Femur (tissue), 1 donor: ENCODE measurements around the gene GNG5.
"Not testable (repeated sequence)": the region's sequence is repeated elsewhere in the genome, so short reads cannot be mapped to it uniquely, and the experiment has no call there.

ENCODE experiments used
- DNase-seq: peaks from one replicate; pipeline ENCODE4 v3.0.0-alpha.2; 2017

Gene GNG5

DNA sequence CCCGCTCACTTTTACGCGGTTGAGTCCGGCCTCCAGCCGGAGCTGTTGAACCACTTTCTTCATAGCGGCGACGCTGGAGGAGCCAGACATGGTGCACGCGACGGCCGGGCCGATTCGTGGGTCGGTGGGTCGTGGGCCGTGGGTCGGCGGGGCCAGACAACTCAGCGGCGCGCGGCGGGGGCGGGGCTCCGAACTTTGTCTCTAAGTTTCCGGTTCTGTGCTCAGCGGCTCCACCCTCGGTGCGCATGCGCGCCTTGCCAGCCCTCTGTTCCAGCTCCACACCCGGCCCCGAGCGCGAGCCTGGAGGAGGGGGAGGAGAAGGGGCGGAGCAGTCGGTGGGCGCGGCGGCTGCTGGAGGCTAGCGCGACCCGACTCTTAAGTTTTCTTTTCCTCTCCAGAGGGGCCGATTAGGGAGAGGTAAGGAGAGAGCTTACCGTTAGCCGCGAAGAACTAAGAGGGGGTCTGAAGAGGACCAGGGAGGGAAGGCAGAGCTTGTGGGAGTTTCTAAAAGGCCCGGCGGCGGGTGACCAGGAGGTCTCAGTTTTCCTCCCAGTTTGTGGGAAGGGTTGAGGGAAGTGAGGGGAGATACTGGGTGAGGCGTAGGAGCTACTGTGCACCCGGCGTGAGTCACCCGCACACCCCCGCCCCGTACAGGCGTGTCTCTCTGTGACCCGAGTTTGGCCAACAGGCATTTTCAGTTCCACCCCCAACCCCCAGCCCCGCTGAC, at the start of gene GNG5, which contains the start of gene SPATA1:
TSS of gene GNG5 (minus strand) at position 580 of the 727 bp plus-strand sequence. CDS start at position 90, 490 bp downstream.
TSS of gene SPATA1 (plus strand) at position 385 of the 727 bp plus-strand sequence. CDS start 9,974 bp downstream, outside the sequence.
- DNase-seq = peak; percentile 99

DNA sequence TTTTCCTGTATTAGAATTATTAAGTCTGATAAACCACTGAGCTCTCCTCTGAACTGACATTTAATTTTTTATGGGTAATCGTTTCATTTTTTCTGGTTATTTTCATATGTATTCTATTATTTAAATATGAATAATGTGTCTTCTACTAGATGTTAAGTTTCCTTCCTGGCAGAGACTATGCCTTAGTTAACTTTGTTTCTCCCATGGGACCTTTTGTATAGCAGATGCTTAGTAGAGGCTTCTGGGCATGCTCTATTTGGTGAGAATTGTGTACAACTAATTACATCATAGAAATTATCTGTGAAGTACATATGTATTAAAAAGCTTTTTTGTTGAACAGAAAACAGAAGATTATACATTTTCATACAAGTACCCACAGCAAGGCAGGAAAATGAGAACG, 44.4 kb upstream of the GNG5 start:
- DNase-seq = no peak

- no peak for DNase-seq
Observed at GRCh38 chr1:84541679-84542078, 35.3 kb upstream of the GNG5 start.

DNA sequence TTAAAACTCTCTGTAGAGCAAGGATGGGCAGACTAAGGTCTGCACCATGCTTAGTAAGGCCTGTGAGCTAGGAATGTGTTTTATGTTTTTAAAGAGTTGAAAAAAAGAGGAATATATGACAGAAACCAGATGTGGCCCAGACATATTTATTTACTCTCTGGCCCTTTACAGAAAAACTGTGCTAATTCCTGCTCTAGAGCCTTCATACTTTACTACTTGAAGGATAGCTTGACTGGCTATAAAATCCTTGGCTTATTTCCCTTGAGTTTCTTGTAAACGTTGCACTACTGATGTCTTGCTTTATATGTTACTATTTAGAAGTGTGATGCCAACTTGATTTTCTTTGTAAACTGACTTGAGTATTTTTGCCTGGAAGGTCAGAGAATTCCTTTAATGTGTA, 34.4 kb upstream of the GNG5 start:
- no peak for DNase-seq

DNA sequence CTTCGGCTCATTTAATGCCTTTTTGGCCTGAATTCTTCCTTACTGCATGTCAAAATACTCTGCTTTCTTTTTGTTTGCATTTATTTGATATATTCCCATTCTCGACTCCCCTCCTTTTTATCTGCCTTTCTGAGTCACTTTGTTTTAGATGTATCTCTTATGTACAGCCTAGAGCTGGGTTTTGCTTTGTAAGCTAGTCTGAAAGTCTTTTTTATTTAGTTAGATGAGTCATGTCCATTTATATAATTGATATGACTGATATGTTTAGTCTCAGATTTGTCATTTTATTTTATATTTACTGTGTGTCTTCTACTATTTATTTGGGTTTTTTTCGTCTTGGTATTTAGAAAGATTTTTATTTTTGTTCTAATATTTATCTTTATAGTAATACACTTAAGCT, 33.6 kb upstream of the GNG5 start:
- DNase-seq = no peak

DNA sequence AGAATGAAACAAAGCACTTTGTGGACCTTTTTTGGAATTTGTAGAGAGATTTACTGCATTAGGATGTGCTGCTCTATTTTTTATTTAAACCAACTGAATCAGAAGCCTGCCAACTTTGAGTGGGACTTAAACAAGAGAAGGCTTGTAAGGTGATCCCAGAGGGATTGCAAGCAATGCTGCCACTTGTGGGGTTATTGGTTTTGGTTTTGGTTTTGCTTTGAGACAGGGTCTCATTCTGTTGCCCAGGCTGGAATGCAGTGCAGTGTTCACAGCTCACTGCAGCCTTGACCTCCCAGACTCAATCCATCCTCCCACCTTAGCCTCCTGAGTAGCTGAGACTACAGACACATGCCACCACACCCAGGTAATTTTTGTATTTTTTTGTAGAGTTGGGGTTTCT, 32.2 kb upstream of the GNG5 start:
- DNase-seq = no peak

- no peak for DNase-seq
Observed at GRCh38 chr1:84525779-84526178, 19.4 kb upstream of the GNG5 start.

DNA sequence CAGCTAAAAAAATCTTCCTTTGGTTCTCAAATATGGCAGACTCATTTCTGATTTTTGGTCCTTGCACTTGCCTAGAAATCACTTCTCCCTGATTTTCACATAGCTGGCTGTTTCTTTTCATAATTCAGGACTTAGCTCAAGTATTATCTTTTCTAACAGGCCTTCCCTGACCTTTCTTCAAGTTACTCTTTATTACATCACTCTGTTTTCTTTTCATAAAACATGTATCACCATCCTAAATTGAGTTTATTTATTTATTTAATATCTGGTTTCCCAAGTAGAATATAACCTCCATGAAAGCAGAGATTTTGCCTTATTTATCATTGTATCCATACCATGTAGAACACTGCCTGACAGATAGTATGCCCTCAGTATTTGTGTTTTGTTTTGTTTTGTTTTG, 18.2 kb upstream of the GNG5 start:
- DNase-seq = no peak

- DNase-seq = no peak
Observed at GRCh38 chr1:84510668-84511067, 4.3 kb upstream of the GNG5 start.

DNA sequence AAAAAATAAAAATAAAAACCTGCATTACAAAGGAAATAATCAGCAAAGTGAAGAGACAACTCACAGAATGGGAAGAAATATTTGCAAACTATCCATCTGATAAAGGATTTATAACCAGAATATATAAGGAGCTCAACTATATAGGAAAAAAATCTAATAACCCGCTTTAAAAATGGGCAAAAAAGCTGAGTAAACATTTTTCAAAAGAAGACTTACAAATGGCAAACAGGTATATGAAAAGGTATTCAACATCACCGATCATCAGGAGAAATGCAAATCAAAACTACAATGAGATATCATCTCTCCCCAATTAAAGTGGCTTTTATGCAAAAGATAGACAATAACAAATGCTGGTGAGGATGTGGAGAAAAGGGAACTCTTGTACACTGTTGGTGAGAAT, 3.8 kb upstream of the GNG5 start:
- DNase-seq = no peak

- no peak for DNase-seq
Observed at GRCh38 chr1:84509029-84509428, 2.6 kb upstream of the GNG5 start.

GRCh38 chr1:84508510-84508909, 2.1 kb upstream of the GNG5 start:
- no peak for DNase-seq

DNA sequence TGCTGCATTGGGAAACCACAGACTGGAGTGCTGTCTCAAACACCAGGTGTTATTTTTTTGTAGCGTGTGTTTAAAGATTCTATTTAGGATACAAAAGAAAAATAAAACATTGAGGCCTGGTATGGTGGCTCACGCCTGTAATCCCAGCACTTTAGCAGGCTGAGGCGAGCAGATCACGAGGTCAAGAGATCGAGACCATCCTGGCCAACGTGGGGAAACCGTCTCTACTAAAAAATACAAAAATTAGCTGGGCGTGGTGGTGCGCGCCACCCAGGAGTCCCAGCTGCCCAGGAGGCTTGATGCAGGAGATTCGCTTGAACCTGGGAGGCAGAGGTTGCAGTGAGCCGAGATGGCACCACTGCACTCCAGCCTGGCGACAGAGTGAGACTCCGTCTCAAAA, 1.5 kb upstream of the GNG5 start:
- not testable (repeated sequence) for DNase-seq

DNA sequence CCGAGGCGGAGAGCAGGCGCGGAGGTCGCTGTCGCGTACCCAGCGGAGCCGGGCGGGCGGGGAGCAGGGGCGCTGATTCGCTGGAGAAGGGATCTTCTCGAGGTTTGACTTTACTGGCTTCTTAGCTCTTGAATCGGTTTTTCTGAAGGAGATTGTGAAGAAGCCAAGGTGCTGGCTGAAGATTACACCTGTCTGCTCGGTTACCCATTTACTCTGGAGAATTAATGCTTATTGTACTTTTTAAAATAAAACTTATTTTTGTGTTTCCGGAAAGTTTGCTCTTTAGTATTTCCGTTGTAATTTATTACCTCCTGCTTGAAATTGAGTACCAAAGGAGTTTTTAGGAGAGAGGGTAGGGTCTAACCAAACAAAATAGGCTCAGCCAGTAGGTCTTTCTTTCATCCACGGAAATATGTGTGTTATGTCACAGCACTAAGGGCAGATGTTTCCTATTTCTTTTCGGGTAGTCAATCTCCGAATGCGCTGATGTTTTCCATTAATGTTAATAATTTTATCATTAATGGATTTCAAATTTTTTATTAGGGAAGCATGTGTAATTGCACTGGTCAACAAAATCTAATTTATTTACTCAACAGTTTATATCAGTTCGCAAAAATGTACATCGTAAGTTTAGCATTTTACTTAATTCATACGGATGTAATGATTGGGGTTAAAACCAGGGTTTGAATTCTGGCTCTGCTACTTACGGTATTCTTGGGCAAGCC, 510 bp upstream of the GNG5 start:
- DNase-seq = no peak

GRCh38 chr1:84505493-84506001, 834 bp downstream of the GNG5 start:
- peak; percentile 79 for DNase-seq

DNA sequence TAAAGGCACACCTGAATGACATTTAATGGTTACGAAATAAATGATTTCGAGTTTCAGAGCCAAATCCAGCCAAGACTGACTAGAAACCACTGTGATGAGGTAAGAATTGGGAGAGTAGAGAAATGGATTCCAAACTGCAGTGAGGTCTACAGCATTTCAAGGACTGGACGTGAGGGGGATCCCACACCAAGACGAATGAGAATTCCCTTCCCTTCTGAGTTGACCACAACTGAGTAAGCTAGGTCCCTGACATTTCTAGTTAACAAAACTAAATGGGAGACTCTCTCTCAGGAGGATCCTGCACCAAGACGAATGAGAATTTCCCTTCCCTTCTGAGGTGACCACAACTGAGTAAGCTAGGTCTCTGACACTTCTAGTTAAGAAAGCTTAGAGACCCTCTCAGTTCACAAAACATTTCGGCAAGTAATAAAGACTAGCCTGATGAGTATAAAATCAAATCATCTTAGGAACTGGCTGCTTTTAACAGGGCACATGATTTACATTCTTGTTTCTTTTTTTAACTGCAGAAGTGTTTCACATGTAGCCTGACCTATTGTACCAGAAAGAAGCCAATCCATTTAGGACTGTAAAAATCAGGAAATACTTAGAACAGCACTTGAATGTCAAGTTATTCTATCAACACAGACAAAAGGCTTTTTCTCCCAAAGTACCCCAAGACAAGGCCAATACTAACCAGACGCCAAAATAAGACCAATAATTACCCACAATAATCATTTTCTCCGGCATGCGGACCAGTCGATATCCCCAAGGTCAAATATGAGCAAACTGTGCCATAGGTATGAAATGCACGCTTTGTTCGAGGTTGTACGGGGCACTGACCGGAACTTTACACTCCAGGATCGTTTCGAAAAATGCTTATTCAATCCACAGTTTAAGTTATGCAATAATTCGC, 1.5 kb downstream of the GNG5 start:
- no peak for DNase-seq

DNA sequence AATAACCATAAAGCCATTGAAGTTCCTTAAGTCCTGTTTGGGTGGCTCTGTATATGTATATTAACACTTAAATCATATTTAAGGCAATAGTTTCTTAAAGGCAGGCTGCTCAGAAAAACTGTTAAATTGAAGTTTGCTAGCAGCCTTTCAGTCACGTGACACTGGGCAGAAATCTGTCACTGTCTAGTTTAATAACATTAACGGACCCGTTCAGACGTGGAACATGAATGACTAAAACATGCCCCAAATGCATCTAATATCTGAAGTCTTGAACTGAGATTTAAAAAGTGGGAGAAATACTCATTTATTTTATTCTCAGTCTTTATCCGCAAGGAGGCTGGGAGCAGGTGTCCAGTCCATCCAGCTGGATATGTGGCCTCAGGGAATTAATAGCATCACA, 3.5 kb downstream of the GNG5 start:
- DNase-seq = no peak

- no peak for DNase-seq
Observed at GRCh38 chr1:84497631-84498275, 8.6 kb downstream of the GNG5 start.

DNA sequence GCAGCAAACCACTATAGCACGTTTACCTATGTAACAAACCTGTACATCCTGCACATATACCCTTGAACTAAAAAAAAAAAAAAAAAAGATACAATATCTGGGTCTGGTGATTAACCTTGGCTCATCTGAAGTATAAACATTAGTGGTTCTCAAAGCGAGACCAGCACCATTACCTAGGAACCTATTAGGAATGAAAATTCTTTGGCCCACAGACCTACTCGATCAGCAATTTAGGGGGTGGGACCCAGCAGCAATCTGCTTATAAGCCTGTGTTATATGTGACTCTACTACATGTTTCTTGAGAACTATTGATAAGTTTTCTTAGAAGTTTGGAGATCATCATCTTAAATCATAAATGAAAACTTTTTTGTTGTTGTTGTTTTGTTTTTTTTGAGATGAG, 9.9 kb downstream of the GNG5 start:
- DNase-seq = no peak

GRCh38 chr1:84493747-84494146, 12.6 kb downstream of the GNG5 start:
- DNase-seq = no peak

- no peak for DNase-seq
Observed at GRCh38 chr1:84492726-84493125, 13.7 kb downstream of the GNG5 start.

DNA sequence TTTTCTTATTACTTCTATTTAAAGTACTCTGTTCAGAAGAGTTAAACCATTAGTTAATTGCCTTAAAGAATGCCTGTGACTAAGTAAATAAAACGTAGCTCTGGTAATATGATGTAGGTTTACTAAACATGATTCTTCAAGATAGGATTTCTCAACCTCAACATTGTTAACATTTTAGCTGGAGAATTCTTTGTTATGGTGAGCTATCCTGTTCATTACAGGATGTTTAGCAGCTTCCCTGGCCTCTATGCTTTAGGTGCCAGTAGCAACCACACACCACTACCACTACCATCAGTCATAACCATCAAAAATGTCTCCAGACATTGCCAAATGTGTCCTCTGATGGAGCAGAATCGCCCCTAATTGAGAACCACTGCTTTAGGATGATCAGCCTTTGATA, 16.6 kb downstream of the GNG5 start:
- no peak for DNase-seq

- DNase-seq = no peak
Observed at GRCh38 chr1:84488107-84488506, 18.3 kb downstream of the GNG5 start.
